Smooth muscle cell (in vitro differentiated cells): ENCODE data around the gene GAK. TPM values are rescaled to one million over a fixed set of nuclear protein-coding genes. Genes with fewer than 3 reads are reported as not detected.

Source experiments
- DNase-seq: peaks from one replicate; lab custom pipeline; 2025; ENCODE audit not compliant: unreplicated experiment; lab: John Stamatoyannopoulos, UW
- H2AFZ ChIP-seq: fragments of 200-600 bp; sonication (generic); 2 replicates; pipeline ENCODE4 v1.6.0; 2016; ENCODE audit warnings: antibody characterized with exemption, low read depth, mild to moderate bottlenecking
- H3F3A ChIP-seq: fragments of 200-600 bp; sonication (generic); 2 replicates; pipeline ENCODE4 v1.6.0; 2017; ENCODE audit warnings: antibody characterized with exemption, low read depth
- H3K27ac ChIP-seq: fragments of 200-600 bp; sonication (generic); 2 replicates; pipeline ENCODE4 v1.5.1; 2016; ENCODE audit warnings: low read depth, mild to moderate bottlenecking
- H3K27me3 ChIP-seq: fragments of 200-600 bp; sonication (generic); 2 replicates; pipeline ENCODE4 v1.6.1; 2016; ENCODE audit warnings: low read depth, mild to moderate bottlenecking
- H3K36me3 ChIP-seq: fragments of 200-600 bp; sonication (generic); 2 replicates; pipeline ENCODE4 v1.5.1; 2016; ENCODE audit warnings: low read depth
- H3K4me1 ChIP-seq: fragments of 200-600 bp; sonication (generic); 2 replicates; pipeline ENCODE4 v1.5.1; 2016; ENCODE audit warnings: low read depth
- H3K4me2 ChIP-seq: fragments of 200-600 bp; sonication (generic); 2 replicates; pipeline ENCODE4 v1.6.0; 2016; ENCODE audit warnings: mild to moderate bottlenecking
- H3K4me3 ChIP-seq: fragments of 200-600 bp; sonication (generic); 2 replicates; pipeline ENCODE4 v1.5.1; 2016; ENCODE audit warnings: mild to moderate bottlenecking
- H3K79me2 ChIP-seq: fragments of 200-600 bp; sonication (generic); 2 replicates; pipeline ENCODE4 v1.6.0; 2016; ENCODE audit warnings: low read depth, mild to moderate bottlenecking
- H3K9ac ChIP-seq: fragments of 200-600 bp; sonication (generic); 2 replicates; pipeline ENCODE4 v1.6.0; 2016; ENCODE audit warnings: low read depth
- H3K9me3 ChIP-seq: fragments of 200-600 bp; sonication (generic); replicated peaks from 2 replicates; pipeline ENCODE4 v1.5.1; 2016; ENCODE audit warnings: low read depth
- H4K20me1 ChIP-seq: fragments of 200-600 bp; sonication (generic); 2 replicates; pipeline ENCODE4 v1.6.0; 2016; ENCODE audit warnings: low read depth
- CTCF ChIP-seq: fragments of 200-600 bp; sonication (generic); IDR thresholded peaks from 2 replicates; pipeline ENCODE4 v1.5.1; 2017; ENCODE audit warnings: borderline replicate concordance, mild to moderate bottlenecking, antibody characterized with exemption; ENCODE audit not compliant: insufficient read depth, poor library complexity, severe bottlenecking
- WGBS: methylation state at CpG from one replicate; pipeline ENCODE4 v1.1.7; 2016; ENCODE audit warnings: low lambda C conversion rate; 5-methylcytosine and 5-hydroxymethylcytosine counted together
- polyA plus RNA-seq: library from polyadenylated mRNA; unstranded; fragments of >200 nt; fragmentation: Nextera tagmentation; extraction: Ambion mirVana; gene quantifications from 2 replicates; pipeline ENCODE4 v1.2.1, GENCODE V29; 2016
- total RNA-seq: library from RNA; depleted of rRNA; stranded (reverse); fragments of >200 nt; gene quantifications from 2 replicates; pipeline ENCODE4 v1.2.3, GENCODE V29; 2014

Gene GAK
- total and polyA plus RNA-seq, 2 experiments from 2014 or later = 56.2 to 85.4 TPM

GRCh38 chr4:818106-818921, 113.8 kb downstream of the GAK start:
- WGBS = 89% methylated on average over 38 of the region's 42 CpGs
- no peaks in the 10 kb centered on the region for H3K79me2 ChIP-seq

GRCh38 chr4:815464-816146, 116.5 kb downstream of the GAK start:
- Histone ChIP-seq H3K4me3 (no peak overlapping the region), H3K27me3 (peaks cover 64% of the 10 kb centered on the region), H3K79me2 (no peaks in the 10 kb centered on the region), H3K36me3 (no peaks in the 10 kb centered on the region), H3K27ac (no peak overlapping the region), H3F3A (no peaks in the 10 kb centered on the region), H3K9me3 (no peaks in the 10 kb centered on the region), H3K4me2 (no peak overlapping the region), H2AFZ (no peak overlapping the region), H4K20me1 (no peaks in the 10 kb centered on the region), H3K9ac (no peak overlapping the region), H3K4me1 (no peaks in the 10 kb centered on the region)
- DNase-seq = no peak
- WGBS = 61% methylated on average over 11 of the region's 11 CpGs
- TF ChIP-seq CTCF = no peak

More at GRCh38 chr4:818106-818921, 113.8 kb downstream of the GAK start:
- Histone ChIP-seq H4K20me1 (no peaks in the 10 kb centered on the region), H3K4me3 (no peak overlapping the region), H3K27ac (no peak overlapping the region), H3K9me3 (no peaks in the 10 kb centered on the region), H2AFZ (no peak overlapping the region), H3K4me2 (no peak overlapping the region), H3K27me3 (peaks cover 63% of the 10 kb centered on the region), H3K4me1 (no peaks in the 10 kb centered on the region), H3K9ac (no peak overlapping the region), H3K36me3 (no peaks in the 10 kb centered on the region), H3F3A (no peaks in the 10 kb centered on the region)
- no peak for DNase-seq
- TF ChIP-seq CTCF = no peak

DNA sequence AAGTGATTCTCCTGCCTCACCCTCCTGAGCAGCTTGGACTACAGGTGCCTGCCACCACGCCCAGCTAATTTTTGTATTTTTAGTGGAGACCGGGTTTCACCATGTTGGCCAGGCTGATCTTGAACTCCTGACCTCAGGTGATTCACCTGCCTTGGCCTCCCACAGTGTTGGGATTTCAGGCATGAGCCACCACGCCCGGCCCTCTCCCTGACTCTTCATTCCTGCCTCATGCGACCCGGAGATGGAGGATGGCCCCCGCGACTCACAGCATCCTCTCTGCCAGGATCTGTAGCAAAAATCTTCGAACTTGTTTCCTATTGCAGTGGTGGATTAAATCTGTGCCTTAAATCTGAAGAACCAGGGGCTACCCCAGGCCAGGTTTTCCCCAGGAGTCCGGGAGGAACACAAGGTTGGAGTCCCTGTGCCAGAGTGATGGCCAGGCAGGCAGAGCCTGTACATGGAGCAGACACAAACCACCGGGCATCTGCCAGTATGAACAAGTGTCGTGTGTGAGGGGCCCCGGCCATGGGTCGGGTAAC, 117.7 kb downstream of the GAK start:
- no peak overlapping the region for H3K9ac ChIP-seq
- H3K4me3 ChIP-seq = no peak overlapping the region
- no peaks in the 10 kb centered on the region for H3K9me3 ChIP-seq
- no peak for TF ChIP-seq CTCF
- WGBS = 78% methylated on average over 14 of the region's 14 CpGs
- no peak overlapping the region for H2AFZ ChIP-seq
- H4K20me1 ChIP-seq = no peaks in the 10 kb centered on the region
- H3K36me3 ChIP-seq = no peaks in the 10 kb centered on the region
- no peak overlapping the region for H3K27ac ChIP-seq
- no peaks in the 10 kb centered on the region for H3F3A ChIP-seq
- H3K4me1 ChIP-seq = no peaks in the 10 kb centered on the region
- DNase-seq = no peak
- no peaks in the 10 kb centered on the region for H3K79me2 ChIP-seq
- H3K4me2 ChIP-seq = no peak overlapping the region
- H3K27me3 ChIP-seq = peaks cover 61% of the 10 kb centered on the region
